Upper lobe of left lung (tissue), 6 donors: ENCODE measurements around the gene PDE7B. TPM values are rescaled to one million over a fixed set of nuclear protein-coding genes. Genes with fewer than 3 reads are reported as not detected.

ENCODE experiments used
- ATAC-seq, 2 donors: fragments of 200-7000 bp; cut with Tn5 transposase; one replicate each; pipeline ENCODE4 v1.9.1; 2022; ENCODE audit warnings: mild to moderate bottlenecking in 2 of 2, moderate library complexity in 2 of 2; ENCODE audit not compliant: low FRiP score in 2 of 2
- DNase-seq, 2 donors: peaks; one replicate each; pipeline ENCODE4 v3.0.0-alpha.2; 2019 to 2020
- H3K27ac ChIP-seq, 4 donors: fragments of 200-600 bp; sonication (generic); one replicate each; pipeline ENCODE4 v1.5.1; 2016 to 2019
- H3K27me3 ChIP-seq, 4 donors: fragments of 200-600 bp; sonication (generic); one replicate each; pipeline ENCODE4 v1.5.1; 2017 to 2019
- H3K36me3 ChIP-seq, 4 donors: fragments of 200-600 bp; sonication (generic); one replicate each; pipeline ENCODE4 v1.5.1; 2016 to 2019
- H3K4me1 ChIP-seq, 4 donors: fragments of 200-600 bp; sonication (generic); one replicate each; pipeline ENCODE4 v1.5.1; 2018 to 2019
- H3K4me3 ChIP-seq, 4 donors: fragments of 200-600 bp; sonication (generic); one replicate each; pipeline ENCODE4 v1.5.1; 2017 to 2019; ENCODE audit warnings: mild to moderate bottlenecking in 2 of 4, moderate library complexity in 1 of 4
- H3K9me3 ChIP-seq, 4 donors: fragments of 200-600 bp; sonication (generic); one replicate each; pipeline ENCODE4 v1.5.1; 2018 to 2019
- EP300 ChIP-seq, 4 donors: sonication (generic); formaldehyde crosslinking; IDR thresholded peaks; one replicate each; pipeline ENCODE4 v1.5.1; 2017; ENCODE audit warnings: antibody characterized with exemption in 4 of 4, control low read depth in 2 of 4
- POLR2A ChIP-seq, 4 donors: fragments of 450-650 bp; IDR thresholded peaks; one replicate each; pipeline ENCODE4 v1.5.1; 2016 to 2017; ENCODE audit warnings: antibody characterized with exemption in 4 of 4, mild to moderate bottlenecking in 2 of 4
- POLR2AphosphoS5 ChIP-seq, 2 donors: sonication (generic); formaldehyde crosslinking; IDR thresholded peaks; one replicate each; pipeline ENCODE4 v1.5.1; 2017; ENCODE audit warnings: antibody characterized with exemption in 2 of 2
- WGBS, 2 donors: methylation state at CpG; one replicate each; pipeline ENCODE4 v1.1.5; 2017 to 2018; 5-methylcytosine and 5-hydroxymethylcytosine counted together
- total RNA-seq, 6 donors: library from RNA; depleted of rRNA in 4 of 6; stranded (reverse); fragments of >200 nt in 4 of 6; gene quantifications; one replicate each; pipeline versions ENCODE4 v1.1.0 to v1.2.1, GENCODE V29; 2016 to 2021
- TF ChIP-seq, protein P1 (sequence below), 6 experiments: fragments of 450-650 bp in 4 of 6; fragments of 200-600 bp in 2 of 6; sonication (generic) in 2 of 6; IDR thresholded peaks; one replicate each; pipeline ENCODE4 v1.5.1; 2016 to 2019; ENCODE audit warnings: antibody characterized with exemption in 6 of 6
- donor health status: DM: no; HTN: no; CAD: no; lungs with moderate emphysema.
- donor health status: DM: no; HTN: yes; CAD: no; lungs with severe emphysema.

PDE7B gene
- total RNA-seq, 6 donors from 2014 or later = 1.0 to 4.4 (median 2.6) TPM

GRCh38 chr6:135938576-135939207, 87.2 kb downstream of the PDE7B start:
- H3K27me3 ChIP-seq = no peaks in the 10 kb centered on the region
- peak overlapping the region in 1 of 4 donors; percentile 1 for H3K4me3 ChIP-seq
- peaks cover 0 to 3% (median 2%) of the 10 kb centered on the region in 4 donors for H3K4me1 ChIP-seq
- DNase-seq (no peak), ATAC-seq (peak in 1 of 2 donors; percentile 74)
- TF ChIP-seq POLR2A (IDR thresholded peaks at IDR 0.05) = no peak
- no peak for TF ChIP-seq POLR2AphosphoS5 (IDR thresholded peaks at IDR 0.05)
- no peak for TF ChIP-seq EP300 (IDR thresholded peaks at IDR 0.05)
- TF ChIP-seq, protein P1, sequence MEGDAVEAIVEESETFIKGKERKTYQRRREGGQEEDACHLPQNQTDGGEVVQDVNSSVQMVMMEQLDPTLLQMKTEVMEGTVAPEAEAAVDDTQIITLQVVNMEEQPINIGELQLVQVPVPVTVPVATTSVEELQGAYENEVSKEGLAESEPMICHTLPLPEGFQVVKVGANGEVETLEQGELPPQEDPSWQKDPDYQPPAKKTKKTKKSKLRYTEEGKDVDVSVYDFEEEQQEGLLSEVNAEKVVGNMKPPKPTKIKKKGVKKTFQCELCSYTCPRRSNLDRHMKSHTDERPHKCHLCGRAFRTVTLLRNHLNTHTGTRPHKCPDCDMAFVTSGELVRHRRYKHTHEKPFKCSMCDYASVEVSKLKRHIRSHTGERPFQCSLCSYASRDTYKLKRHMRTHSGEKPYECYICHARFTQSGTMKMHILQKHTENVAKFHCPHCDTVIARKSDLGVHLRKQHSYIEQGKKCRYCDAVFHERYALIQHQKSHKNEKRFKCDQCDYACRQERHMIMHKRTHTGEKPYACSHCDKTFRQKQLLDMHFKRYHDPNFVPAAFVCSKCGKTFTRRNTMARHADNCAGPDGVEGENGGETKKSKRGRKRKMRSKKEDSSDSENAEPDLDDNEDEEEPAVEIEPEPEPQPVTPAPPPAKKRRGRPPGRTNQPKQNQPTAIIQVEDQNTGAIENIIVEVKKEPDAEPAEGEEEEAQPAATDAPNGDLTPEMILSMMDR (IDR thresholded peaks at IDR 0.05) = peak in 1 of 6 experiments; percentile 17
- WGBS, 2 donors = 55 to 58% methylated on average over 9 of the region's 9 CpGs
- no peaks in the 10 kb centered on the region for H3K9me3 ChIP-seq
- H3K27ac ChIP-seq = peak overlapping the region in 1 of 4 donors; percentile 39
- H3K36me3 ChIP-seq = no peaks in the 10 kb centered on the region

GRCh38 chr6:135939208-135939591, 87.7 kb downstream of the PDE7B start:
- Histone ChIP-seq H3K27ac (peak overlapping the region in 1 of 4 donors; percentile 39), H3K4me1 (peaks cover 0 to 3% (median 2%) of the 10 kb centered on the region in 4 donors), H3K4me3 (peak overlapping the region in 1 of 4 donors; percentile 1), H3K27me3 (no peaks in the 10 kb centered on the region), H3K36me3 (no peaks in the 10 kb centered on the region), H3K9me3 (no peaks in the 10 kb centered on the region)
- ATAC-seq = peak in 1 of 2 donors; percentile 14
- TF ChIP-seq POLR2AphosphoS5 (IDR thresholded peaks at IDR 0.05) (no peak), EP300 (IDR thresholded peaks at IDR 0.05) (no peak), POLR2A (IDR thresholded peaks at IDR 0.05) (no peak)
- TF ChIP-seq, protein P1 (IDR thresholded peaks at IDR 0.05) = no peak
- WGBS, 2 donors = 65 to 72% methylated on average over 7 of the region's 7 CpGs
- no peak for DNase-seq

DNA sequence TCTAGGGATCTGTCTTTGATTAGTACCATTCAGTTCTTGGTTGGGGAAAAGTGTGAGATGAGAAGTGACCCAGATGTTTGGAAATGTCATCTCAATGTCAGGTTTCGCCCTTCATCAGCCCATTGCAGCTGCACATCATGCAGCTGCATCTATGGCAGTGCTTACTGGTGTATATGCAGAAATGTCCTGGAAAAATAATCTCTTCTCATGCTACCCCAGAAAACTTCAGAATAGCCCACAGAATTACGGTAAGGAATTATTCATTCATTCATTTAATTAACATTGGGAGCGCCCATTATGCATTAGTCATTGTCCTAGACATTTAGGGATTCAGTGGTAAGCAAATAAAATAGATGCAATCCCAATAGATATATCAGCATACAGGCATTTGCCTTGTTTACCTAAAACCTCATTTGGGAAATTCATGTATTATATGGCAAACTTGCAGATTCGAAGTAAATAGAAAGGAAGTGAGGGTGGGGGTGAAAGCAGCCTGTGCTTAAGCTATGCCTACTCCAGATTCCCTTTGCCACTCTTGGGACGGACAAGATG, 89.2 kb downstream of the PDE7B start:
- Histone ChIP-seq H3K36me3 (no peaks in the 10 kb centered on the region), H3K27me3 (no peaks in the 10 kb centered on the region), H3K9me3 (no peaks in the 10 kb centered on the region), H3K4me1 (peaks cover 0 to 3% (median under 1%) of the 10 kb centered on the region in 4 donors), H3K27ac (no peak overlapping the region), H3K4me3 (no peak overlapping the region)
- TF ChIP-seq POLR2AphosphoS5 (IDR thresholded peaks at IDR 0.05) = no peak
- TF ChIP-seq, protein P1 (IDR thresholded peaks at IDR 0.05) = no peak
- TF ChIP-seq EP300 (IDR thresholded peaks at IDR 0.05) = no peak
- TF ChIP-seq POLR2A (IDR thresholded peaks at IDR 0.05) = no peak
- 68 to 85% methylated on average over 5 of the region's 5 CpGs for WGBS, 2 donors
- DNase-seq = no peak
- ATAC-seq = no peak

GRCh38 chr6:135941275-135942025, 89.9 kb downstream of the PDE7B start:
- 88 to 89% methylated on average over 1 of the region's 1 CpG for WGBS, 2 donors
- Histone ChIP-seq H3K36me3 (no peaks in the 10 kb centered on the region), H3K9me3 (no peaks in the 10 kb centered on the region), H3K27me3 (no peaks in the 10 kb centered on the region), H3K27ac (no peak overlapping the region), H3K4me3 (no peak overlapping the region), H3K4me1 (no peaks in the 10 kb centered on the region)
- ATAC-seq (no peak), DNase-seq (no peak)
- TF ChIP-seq EP300 (IDR thresholded peaks at IDR 0.05) (no peak), POLR2AphosphoS5 (IDR thresholded peaks at IDR 0.05) (no peak), POLR2A (IDR thresholded peaks at IDR 0.05) (no peak)
- TF ChIP-seq, protein P1 (IDR thresholded peaks at IDR 0.05) = no peak
